Measurements from ENCODE around the gene GKN1. TPM values are rescaled to one million over a fixed set of nuclear protein-coding genes. Genes with fewer than 3 reads are reported as not detected.

The GKN1 gene
- total RNA-seq, 1 donor, result under 0.01 TPM

DNA sequence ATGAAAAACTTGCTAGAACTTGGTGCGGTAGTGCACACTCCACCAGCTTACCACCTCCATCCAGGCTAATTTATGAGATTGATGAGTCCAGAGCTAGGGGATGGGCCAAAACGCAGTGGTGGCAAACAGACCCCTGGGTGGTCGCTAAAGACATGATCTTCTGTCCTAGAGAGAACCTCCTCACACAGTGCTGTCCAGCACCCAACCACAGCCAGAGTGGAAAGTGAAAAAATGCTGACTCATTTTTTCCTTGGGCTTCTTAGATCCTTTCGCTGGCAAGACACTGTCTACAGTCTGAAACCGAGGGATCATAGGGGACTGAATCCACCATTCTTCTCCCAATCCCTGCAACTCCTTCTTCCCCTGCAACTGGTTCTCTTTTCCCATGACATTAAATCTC lies 42.6 kb downstream of the GKN1 start:
- peak; percentile 84 for DNase-seq (ENCODE audit: low read depth)
- TF ChIP-seq CTCF (IDR thresholded peaks at IDR 0.05; ENCODE audit: insufficient read depth, low read depth, low read length), result no peak
- H3K4me3 ChIP-seq (ENCODE audit: low read depth, low read length), result peak overlapping the region; percentile 81

GRCh38 chr2:69017835-69018234 lies 43.4 kb downstream of the GKN1 start:
- no peak for TF ChIP-seq CTCF (IDR thresholded peaks at IDR 0.05; ENCODE audit: insufficient read depth, low read depth, low read length)
- no peak for DNase-seq (ENCODE audit: low read depth)
- H3K4me3 ChIP-seq (ENCODE audit: low read depth, low read length), result peak overlapping the region; percentile 81

DNA sequence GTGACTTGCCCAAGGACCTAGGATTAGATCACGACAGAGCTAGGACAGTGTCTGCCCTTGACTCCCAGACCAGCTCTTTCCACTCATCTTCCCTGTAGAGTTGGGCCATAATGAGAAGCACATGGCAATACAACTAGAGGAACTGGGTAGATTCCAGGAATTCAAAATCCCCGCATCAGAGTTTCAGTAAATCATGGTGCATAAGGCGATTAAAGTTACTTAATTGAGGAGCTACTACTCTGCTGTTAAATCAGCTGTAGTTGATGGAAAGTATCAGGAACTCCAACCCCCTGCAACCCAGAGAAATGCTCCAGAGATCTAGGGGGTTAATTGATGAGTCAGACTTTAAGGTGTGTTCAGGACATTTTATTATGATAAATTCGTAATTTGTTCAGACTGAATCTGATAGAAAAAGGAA lies 44.3 kb downstream of the GKN1 start:
- H3K4me3 ChIP-seq (ENCODE audit: low read depth, low read length), result no peak overlapping the region
- no peak for TF ChIP-seq CTCF (IDR thresholded peaks at IDR 0.05; ENCODE audit: insufficient read depth, low read depth, low read length)
- peak; percentile 28 for DNase-seq (ENCODE audit: low read depth)

DNA sequence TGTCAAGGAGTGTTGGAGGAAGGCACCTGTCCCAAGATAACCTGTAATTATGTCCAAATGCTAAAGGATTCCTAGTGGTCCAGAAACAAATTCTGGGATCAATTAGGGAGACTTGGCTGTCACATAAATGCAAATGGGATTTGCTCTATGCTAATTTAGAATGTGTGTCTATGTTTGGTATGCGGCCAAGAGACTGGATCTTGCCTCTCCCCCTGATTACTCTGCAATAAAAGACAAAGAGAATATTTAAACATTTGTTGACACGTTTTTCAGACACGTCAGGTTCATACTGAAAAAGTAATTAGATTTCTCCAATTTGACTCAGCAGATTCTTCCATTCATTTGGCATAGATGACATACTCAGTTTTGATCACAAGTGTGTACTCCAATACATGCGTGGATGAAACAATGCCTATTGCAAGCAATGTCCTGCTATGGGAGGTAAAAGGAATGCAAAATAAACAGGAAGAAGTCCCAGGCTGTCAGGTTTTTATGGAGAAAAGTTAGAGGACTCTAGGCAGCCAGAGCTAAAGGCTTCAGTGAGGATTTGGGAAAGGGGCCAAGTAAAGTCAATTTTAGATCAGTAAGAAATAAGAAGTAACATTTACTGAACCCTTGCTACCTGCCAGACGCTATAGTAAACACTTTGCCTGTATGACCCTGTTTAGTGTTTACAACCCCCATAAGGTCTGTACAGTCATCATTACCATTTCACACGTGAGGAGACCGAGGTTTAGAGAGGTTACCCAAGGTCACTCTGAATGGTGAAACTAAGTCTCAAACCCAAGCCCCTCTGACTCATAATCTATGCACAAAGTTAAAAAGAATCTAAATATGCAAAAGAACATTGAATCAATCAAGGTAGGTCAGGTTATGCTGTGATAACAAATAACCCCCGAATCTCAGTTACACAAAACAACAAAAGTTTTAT lies 46.3 kb downstream of the GKN1 start:
- no peak overlapping the region for H3K4me3 ChIP-seq (ENCODE audit: low read depth, low read length)
- TF ChIP-seq CTCF (IDR thresholded peaks at IDR 0.05; ENCODE audit: insufficient read depth, low read depth, low read length), result no peak
- DNase-seq (ENCODE audit: low read depth), result peak; percentile 63

DNA sequence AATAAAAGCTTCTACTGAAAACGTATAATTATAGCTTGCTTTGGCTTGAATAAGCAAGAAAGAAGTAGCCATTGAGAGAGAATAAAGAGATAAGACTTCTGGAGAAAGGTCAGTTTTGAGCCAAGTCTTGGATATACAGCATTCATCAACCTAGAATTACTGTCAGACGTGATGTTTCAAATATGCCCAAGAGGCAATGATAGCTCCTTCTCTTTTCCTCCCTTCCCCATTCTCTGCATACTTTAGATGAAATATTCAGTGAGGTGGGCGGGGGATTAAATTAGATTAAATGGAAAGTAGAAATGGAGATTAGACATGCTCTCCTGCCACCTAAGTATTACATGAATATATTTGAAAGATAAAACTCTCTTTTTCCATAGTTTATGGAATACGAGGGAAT lies 47.3 kb downstream of the GKN1 start:
- H3K4me3 ChIP-seq (ENCODE audit: low read depth, low read length), result no peak overlapping the region
- TF ChIP-seq CTCF (IDR thresholded peaks at IDR 0.05; ENCODE audit: insufficient read depth, low read depth, low read length), result no peak
- DNase-seq (ENCODE audit: low read depth), result no peak

GRCh38 chr2:69022548-69022947 lies 48.1 kb downstream of the GKN1 start:
- DNase-seq (ENCODE audit: low read depth), result peak; percentile 24
- H3K4me3 ChIP-seq (ENCODE audit: low read depth, low read length), result no peak overlapping the region
- TF ChIP-seq CTCF (IDR thresholded peaks at IDR 0.05; ENCODE audit: insufficient read depth, low read depth, low read length), result no peak

Data from fibroblast of villous mesenchyme (primary cell).